HG03469 (cell line): ENCODE measurements around the gene DBN1.
A peak's percentile ranks its signal among the peaks of the same experiment; 100 is the strongest.

Experiments
- ATAC-seq: cut with Tn5 transposase; IDR thresholded peaks from one replicate; pipeline ENCODE4 v1.9.1; 2021; ENCODE audit warnings: mild to moderate bottlenecking, moderate library complexity, moderate number of reproducible peaks; ENCODE audit not compliant: unreplicated experiment

DBN1 gene

GRCh38 chr5:177457852-177458681 lies 15.4 kb downstream of the DBN1 start:
- no peak for ATAC-seq

DNA sequence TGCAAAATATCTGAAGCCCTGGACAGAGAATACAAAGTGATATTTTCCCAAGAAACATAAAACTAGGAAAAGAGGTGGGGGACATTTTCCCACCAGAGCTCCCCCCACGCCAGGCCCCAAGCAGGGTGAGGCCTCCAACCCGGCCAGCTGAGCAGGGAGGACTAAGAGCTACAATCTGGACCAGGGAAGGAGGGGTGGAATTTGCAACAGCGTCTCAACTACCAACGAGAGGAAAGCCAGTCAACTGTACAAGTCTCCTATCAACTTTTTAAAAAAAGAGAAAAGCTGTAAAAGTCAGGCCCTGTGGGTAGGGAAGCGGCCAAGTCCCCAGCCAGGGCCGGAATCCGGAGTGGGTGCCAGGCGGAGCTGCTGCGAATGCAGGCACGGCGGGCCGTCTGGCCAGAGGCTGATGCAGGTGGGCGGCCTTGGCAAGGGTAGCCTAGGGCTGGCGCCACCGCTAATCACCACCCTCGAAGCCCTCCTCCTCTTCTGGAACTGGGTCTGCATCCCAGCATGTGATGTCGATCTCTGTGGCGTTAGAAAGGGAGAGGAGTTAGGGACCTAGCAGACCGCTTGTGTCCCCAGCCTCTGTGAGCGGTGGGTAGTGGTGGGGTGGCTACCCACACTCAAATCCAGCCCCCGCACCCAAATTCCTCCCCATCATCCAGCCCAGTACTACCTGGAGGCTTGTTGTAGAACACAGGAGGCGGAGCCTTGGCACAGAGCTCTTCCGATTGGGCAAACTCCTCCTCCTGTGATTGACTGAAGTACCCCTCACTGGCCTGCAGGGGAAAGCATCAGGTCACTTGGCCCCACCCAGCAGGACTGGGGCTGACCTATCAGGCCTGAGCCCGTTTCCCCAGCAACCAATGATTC lies 16.2 kb downstream of the DBN1 start:
- peak; percentile 24 for ATAC-seq

DNA sequence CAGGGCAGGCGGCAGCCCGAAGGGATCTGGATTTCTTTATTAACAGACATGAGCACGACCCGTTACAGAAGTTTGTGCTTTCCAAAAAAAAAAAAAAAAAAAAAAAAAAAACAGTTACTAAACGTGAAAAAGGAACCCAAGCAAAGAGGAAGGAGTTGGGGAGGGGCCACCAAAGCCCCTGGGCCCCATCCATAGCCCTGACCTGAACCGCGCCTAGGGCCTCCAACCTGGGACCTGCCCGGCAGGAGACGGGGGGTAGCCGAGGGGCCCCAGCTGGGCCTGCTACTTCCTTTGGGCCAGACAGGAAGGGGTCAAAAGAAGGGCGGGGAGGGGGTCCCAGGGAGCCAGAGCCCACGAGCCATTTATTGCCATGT lies 16.9 kb downstream of the DBN1 start:
- no peak for ATAC-seq

GRCh38 chr5:177455661-177456590 lies 17.5 kb downstream of the DBN1 start:
- ATAC-seq, result no peak

DNA sequence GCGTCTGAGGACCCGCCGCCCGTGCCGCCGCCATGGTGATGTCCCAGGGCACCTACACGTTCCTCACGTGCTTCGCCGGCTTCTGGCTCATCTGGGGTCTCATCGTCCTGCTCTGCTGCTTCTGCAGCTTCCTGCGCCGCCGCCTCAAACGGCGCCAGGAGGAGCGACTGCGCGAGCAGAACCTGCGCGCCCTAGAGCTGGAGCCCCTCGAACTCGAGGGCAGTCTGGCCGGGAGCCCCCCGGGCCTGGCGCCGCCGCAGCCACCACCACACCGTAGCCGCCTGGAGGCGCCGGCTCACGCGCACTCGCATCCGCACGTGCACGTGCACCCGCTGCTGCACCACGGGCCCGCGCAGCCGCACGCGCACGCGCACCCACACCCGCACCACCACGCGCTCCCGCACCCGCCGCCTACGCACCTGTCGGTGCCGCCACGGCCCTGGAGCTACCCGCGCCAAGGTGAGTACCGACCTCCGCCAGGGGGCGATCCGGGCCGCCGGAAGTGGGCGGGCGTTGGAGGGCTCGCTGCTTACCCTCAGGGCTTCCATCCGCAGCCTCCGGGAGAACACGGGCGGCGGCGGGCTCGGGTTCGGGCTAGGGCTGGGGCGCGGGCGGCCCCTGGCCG lies 18.3 kb downstream of the DBN1 start:
- ATAC-seq, result peak; percentile 31

DNA sequence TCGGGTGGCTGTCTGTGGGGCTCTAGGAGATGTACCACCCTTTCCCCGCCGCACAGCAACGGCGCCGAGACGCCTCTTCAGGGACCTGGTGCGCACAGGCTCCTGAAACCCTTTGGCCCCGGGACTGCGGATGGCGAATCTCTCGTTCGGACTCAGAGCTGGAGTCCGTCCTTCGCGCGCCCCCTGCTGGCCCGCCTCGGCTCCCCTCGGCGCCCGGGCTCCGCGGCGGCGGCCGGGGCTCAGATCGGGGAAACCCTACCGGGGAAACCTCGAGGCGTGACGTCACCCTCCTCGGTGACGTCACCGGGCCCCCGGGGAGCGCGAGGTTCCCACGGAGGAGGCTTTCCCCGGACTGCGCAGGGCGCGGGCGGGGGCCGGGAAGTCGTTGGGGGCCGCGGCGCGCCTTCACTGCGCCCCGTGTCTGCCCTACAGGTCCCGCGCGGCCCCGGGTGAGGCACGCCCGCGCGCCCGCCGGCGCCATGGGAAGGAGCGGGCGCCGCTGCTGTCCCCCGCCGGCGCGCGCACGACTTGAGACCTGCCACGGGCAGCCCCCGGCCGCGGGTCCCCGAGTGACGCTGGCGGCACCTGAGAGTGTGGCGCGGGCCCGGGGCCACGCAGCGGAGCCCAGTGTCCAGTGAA lies 18.9 kb downstream of the DBN1 start:
- peak; percentile 26 for ATAC-seq

- no peak for ATAC-seq
These were observed 19.5 kb downstream of the DBN1 start for GRCh38 chr5:177453852-177454396.

DNA sequence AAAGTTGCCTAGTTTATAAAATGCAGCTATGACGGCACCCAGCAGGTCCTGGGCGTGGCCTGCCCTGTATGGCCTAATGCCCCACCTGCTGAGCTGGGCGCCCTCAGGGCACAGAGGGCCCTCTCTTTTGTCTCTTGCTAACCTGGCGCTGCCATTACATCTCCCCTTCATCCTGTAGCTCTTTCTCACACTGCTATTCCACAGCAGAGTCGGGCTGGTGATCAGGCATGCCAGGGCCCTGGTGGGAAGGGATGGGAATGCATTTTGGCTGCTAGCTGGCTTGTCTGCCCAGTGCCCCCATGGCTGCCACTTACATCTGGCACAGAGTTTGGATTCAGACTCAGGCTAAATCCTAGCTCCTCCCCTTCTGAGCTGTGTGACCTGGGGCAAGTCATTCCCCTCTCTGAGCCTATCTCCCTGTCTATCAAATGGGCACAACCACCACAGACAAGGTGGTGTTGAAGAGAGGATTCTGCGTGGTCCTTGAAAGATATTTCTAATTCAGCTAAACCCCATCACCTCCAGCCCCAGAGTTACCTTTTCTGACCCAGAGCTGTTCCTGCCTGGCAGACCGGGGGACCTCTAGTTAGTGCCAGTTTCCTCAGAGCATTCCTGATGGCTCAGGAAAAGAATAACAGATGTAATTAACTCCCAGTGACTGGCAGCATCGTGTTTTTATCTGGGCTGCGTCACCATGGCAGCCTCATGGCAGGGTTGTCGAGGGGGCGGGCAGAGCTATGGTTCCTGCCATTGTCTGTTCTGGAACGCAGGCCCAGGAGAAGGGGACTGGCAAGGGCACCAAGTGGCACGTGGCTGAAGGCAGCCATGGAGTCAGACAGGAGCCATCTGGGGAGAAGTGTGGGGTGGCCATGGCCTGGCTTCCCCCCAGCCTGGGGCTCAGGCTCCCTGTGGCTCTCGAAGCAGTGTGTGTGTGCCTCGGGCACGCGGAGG lies 20.5 kb downstream of the DBN1 start:
- ATAC-seq, result no peak

GRCh38 chr5:177450667-177451424 lies 22.6 kb downstream of the DBN1 start:
- ATAC-seq, result no peak

DNA sequence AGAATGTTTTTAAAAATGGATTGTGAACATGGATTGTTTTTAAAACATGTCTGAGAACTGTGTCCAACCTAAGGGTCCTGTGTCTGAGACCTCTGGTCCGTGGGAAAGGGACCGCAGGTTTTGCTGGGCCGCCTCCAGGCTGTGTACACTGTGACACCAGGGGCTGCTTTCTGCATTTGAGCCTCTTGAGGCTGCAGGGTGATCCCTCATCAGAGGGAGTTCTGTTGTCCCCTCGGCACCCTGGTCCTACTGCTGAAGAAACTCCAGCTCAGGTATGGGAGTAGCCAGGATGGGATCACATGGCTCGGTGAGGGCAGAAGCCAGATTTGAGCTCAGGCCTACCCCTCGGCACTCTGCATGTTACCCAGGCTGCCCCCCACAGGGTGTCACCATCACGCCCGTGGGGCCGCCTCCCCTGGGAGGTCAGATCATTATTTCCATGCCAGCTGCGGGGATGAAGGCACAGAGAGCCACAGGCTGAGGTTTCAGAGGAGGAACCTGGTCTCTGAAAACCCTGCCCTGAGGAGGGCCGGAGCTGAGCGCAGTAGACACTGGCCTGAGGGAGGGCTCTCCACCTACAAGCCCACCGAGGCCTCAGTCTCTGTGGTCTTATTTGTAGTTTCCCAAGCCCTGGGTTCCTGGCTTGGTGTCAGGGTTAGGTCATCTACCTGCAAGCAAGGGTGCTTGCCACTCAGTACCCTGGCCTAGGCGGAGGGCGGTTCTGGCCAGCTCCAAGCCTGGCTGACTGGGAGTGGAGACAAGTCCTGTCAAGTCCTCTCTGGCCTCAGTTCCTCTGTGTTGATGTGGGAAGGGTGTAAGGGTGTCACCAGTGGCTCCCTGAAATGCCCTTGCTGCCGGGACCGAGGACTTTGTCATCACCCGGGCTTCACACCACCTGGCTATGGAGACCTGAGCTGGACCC lies 24.0 kb downstream of the DBN1 start:
- ATAC-seq, result no peak

GRCh38 chr5:177448244-177448950 lies 25.0 kb downstream of the DBN1 start:
- no peak for ATAC-seq

DNA sequence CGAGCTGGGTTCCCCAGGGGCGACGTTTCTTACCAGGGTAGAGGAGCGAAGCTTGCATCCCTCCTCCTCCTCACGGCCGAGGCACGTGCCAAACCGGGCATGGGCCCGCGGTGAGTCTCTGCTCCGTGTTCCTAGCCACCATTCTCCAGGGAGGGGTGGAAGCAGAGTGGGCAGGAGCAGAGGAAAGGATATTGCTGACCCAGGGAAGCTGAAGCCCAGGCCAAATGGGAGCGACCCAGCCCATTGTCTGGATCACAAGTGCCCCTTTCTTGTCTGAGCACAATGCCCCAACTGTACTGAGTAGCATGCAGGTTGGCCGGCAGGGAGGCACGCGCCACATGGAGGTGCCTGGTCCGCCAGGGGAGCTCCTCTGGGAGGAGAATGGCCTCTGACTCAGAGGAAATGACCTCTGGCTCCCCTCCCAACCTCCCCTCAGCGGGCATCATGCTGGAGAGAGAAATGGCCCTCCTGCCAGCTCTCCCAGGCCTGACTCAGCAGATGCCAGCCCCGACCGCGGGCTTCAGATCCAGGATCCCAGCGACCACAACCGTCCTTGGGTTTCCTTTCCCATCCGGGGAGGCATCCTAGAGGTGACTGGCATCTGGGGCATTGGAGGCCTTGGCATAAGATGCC lies 25.7 kb downstream of the DBN1 start:
- ATAC-seq, result no peak

GRCh38 chr5:177447066-177447610 lies 26.3 kb downstream of the DBN1 start:
- ATAC-seq, result peak; percentile 15

DNA sequence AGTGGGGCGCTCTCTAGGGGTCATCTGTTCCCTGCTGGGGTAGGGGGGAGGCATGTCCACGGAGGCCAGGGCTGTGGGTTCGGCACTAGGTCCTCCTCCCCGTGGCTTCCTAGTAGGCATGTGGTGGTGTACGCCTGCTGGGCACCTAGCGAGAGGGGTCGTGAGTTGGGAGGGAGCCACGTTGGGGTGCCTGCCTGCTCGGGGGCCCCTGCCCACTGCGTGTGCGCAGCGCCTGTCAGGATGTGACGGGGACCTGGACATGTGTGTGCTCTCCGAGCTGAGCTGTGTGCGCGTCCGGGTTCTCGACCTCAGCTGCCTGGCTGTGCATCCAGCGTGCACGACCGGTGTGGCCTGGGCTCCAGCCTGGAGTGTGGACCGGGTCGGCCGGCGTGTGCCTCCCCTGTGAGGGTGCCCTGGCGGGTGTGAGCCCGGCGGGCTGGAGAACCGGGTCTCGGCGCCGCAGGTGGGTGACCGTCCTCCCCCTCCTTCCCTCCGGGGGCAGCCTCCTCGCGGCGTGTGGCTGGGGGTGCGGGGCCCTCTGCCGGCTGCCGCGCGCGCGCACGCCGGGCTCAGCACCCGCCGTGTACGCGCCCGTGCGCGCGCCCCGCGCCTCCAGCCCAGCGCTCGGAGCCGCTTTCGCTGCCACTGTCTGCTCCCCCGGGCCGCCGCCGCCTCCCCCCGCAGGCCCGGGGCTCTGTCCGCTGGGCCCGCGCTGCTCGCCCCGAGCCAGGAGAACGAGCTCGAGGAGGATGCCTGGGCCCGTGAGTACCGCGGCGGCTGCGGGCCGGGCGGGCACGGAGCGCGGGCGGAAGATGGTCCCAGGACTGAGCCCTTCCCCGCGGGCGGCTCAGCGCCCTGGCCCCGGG lies 27.0 kb downstream of the DBN1 start, which contains the start of gene PRR7:
TSS of gene PRR7 (plus strand) at position 615 of the 866 bp plus-strand sequence. CDS start 8,254 bp downstream, outside the sequence.
- peak; percentile 31 for ATAC-seq

DNA sequence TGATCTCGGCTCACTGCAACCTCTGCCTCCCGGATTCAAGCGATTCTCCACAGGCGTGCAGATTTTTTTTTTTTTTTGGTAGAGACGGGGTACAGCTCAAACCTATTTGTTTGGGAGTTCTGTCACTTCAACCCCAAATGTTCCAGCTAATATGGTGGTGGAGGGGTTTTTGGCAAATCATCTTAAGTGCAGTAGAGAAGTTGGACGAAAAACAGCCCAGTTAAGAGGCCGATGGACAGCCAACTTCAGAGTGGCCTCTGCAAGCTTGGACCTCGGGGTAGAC lies 27.6 kb downstream of the DBN1 start:
- ATAC-seq, result no peak
